ENCODE results near the gene ARSK. TPM values are rescaled to one million over a fixed set of nuclear protein-coding genes. Genes with fewer than 3 reads are reported as not detected.

Gene ARSK
- total and polyA plus RNA-seq, 2 of the 13 experiments (the other 11 are each of a cell fraction or from before 2014, with no cell fraction given) = 7.9 TPM

GRCh38 chr5:95620870-95621838 is 66.3 kb downstream of the ARSK start (continued):
- TF ChIP-seq, protein P1, sequence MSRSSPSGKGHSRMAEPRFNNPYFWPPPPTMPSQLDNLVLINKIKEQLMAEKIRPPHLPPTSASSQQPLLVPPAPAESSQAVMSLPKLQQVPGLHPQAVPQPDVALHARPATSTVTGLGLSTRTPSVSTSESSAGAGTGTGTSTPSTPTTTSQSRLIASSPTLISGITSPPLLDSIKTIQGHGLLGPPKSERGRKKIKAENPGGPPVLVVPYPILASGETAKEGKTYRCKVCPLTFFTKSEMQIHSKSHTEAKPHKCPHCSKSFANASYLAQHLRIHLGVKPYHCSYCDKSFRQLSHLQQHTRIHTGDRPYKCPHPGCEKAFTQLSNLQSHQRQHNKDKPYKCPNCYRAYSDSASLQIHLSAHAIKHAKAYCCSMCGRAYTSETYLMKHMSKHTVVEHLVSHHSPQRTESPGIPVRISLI (CRISPR knock-in tag; IDR thresholded peaks at IDR 0.05; ENCODE audit: borderline replicate concordance) = no peak
- no peak for TF ChIP-seq DR1 (CRISPR knock-in tag; IDR thresholded peaks at IDR 0.05)
- no peak for TF ChIP-seq ZHX1 (CRISPR knock-in tag; IDR thresholded peaks at IDR 0.05; ENCODE audit: low read depth)
- 0 out of 2 replicates have a peak, but pooled peaks have one; percentile 11 for TF ChIP-seq FOXA3 (CRISPR knock-in tag; IDR thresholded peaks at IDR 0.05)
- TF ChIP-seq NFYB (CRISPR knock-in tag; IDR thresholded peaks at IDR 0.05) = no peak
- 0 out of 2 replicates have a peak, but pooled peaks have one; percentile 45 for TF ChIP-seq ZNF225 (CRISPR knock-in tag; IDR thresholded peaks at IDR 0.05)
- TF ChIP-seq, protein P2, sequence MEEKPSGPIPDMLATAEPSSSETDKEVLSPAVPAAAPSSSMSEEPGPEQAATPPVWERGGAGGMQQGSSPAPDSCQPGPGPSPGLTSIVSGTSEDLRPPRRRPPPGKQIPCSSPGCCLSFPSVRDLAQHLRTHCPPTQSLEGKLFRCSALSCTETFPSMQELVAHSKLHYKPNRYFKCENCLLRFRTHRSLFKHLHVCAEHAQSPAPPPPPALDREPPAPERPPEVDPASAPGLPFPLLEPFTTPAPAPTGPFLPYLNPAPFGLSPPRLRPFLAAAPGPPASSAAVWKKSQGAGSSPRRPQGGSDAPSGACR (CRISPR knock-in tag; IDR thresholded peaks at IDR 0.05) = peak; percentile 61; the same call in 1 of the 2 replicates
- TF ChIP-seq ZNF839 (CRISPR knock-in tag; IDR thresholded peaks at IDR 0.05; ENCODE audit: borderline replicate concordance) = no peak
- 0 out of 2 replicates have a peak, but pooled peaks have one; percentile 21 for TF ChIP-seq ZNF784 (CRISPR knock-in tag; IDR thresholded peaks at IDR 0.05; ENCODE audit: borderline replicate concordance)
- peak; percentile 95 for TF ChIP-seq RFXANK (CRISPR knock-in tag; IDR thresholded peaks at IDR 0.05)
- no peak; the same call in none of the 2 replicates for TF ChIP-seq TBX2 (CRISPR knock-in tag; IDR thresholded peaks at IDR 0.05; ENCODE audit: borderline replicate concordance)
- no peak for TF ChIP-seq NFE2L1 (CRISPR knock-in tag; IDR thresholded peaks at IDR 0.05; ENCODE audit: borderline replicate concordance)
- TF ChIP-seq ZBTB7B (CRISPR knock-in tag; IDR thresholded peaks at IDR 0.05) = 0 out of 2 replicates have a peak, but pooled peaks have one; percentile 42
- no peak for TF ChIP-seq ZHX2 (IDR thresholded peaks at IDR 0.05; ENCODE audit: low read depth)
- no peak for TF ChIP-seq ZHX2 (CRISPR knock-in tag; IDR thresholded peaks at IDR 0.05; ENCODE audit: borderline replicate concordance)
- peak; percentile 37; the same call in 1 of the 2 replicates for TF ChIP-seq PHF21A (CRISPR knock-in tag; IDR thresholded peaks at IDR 0.05)

Data from HepG2 (cell line).